ENCODE results near the gene FBXO48.
"Not testable (repeated sequence)": the region's sequence is repeated elsewhere in the genome, so short reads cannot be mapped to it uniquely, and the experiment has no call there.

Gene FBXO48

GRCh38 chr2:68467077-68467960 is at the start of gene FBXO48, which contains the start of gene APLF:
TSS of gene FBXO48 (minus strand) at chr2:68467294. CDS start at chr2:68465145, 2,149 bp downstream.
TSS of gene APLF (plus strand) at chr2:68467585. CDS start at chr2:68467732, 147 bp downstream.
- peak; percentile 96 for DNase-seq

- DNase-seq: no peak
Observed at GRCh38 chr2:68516051-68516955, 49.2 kb upstream of the FBXO48 start.

- DNase-seq: no peak
Observed at GRCh38 chr2:68514316-68514929, 47.3 kb upstream of the FBXO48 start.

- DNase-seq: no peak
Observed at GRCh38 chr2:68512966-68513365, 45.9 kb upstream of the FBXO48 start.

GRCh38 chr2:68512326-68512725 is 45.2 kb upstream of the FBXO48 start:
- DNase-seq: no peak

- DNase-seq: no peak
Observed at GRCh38 chr2:68506170-68506569, 39.1 kb upstream of the FBXO48 start.

GRCh38 chr2:68505603-68506159 is 38.6 kb upstream of the FBXO48 start:
- no peak for DNase-seq

GRCh38 chr2:68501768-68502167 is 34.7 kb upstream of the FBXO48 start:
- DNase-seq: no peak

- no peak for DNase-seq
Observed at GRCh38 chr2:68500649-68501048, 33.6 kb upstream of the FBXO48 start.

- DNase-seq: no peak
Observed at GRCh38 chr2:68499133-68499532, 32.0 kb upstream of the FBXO48 start.

- no peak for DNase-seq
Observed at GRCh38 chr2:68491582-68491981, 24.5 kb upstream of the FBXO48 start.

GRCh38 chr2:68489282-68489681 is 22.2 kb upstream of the FBXO48 start:
- DNase-seq: no peak

GRCh38 chr2:68488605-68489004 is 21.5 kb upstream of the FBXO48 start:
- not testable (repeated sequence) for DNase-seq

- no peak for DNase-seq
Observed at GRCh38 chr2:68487773-68488355, 20.8 kb upstream of the FBXO48 start.

- no peak for DNase-seq
Observed at GRCh38 chr2:68483011-68483410, 15.9 kb upstream of the FBXO48 start.

- no peak for DNase-seq
Observed at GRCh38 chr2:68482296-68482820, 15.3 kb upstream of the FBXO48 start.

GRCh38 chr2:68478688-68479087 is 11.6 kb upstream of the FBXO48 start:
- DNase-seq: no peak

- DNase-seq: no peak
Observed at GRCh38 chr2:68476454-68476853, 9.4 kb upstream of the FBXO48 start.

GRCh38 chr2:68475576-68475975 is 8.5 kb upstream of the FBXO48 start:
- DNase-seq: no peak

GRCh38 chr2:68475110-68475509 is 8.0 kb upstream of the FBXO48 start:
- no peak for DNase-seq

- no peak for DNase-seq
Observed at GRCh38 chr2:68472796-68473414, 5.8 kb upstream of the FBXO48 start.

- DNase-seq: no peak
Observed at GRCh38 chr2:68471385-68471784, 4.3 kb upstream of the FBXO48 start.

Data from activated CD4-positive, CD25-positive, alpha-beta regulatory T cell treated with anti-CD3 and anti-CD28 coated beads, Interleukin-2, amount 50 U/mL, for 72 hours (primary cell).